ENCODE results near the gene C1orf198. TPM values are rescaled to one million over a fixed set of nuclear protein-coding genes. Genes with fewer than 3 reads are reported as not detected.

C1orf198 gene
- total RNA-seq, 1 experiment from 2014 or later, result 22.9 TPM

- TF ChIP-seq POLR2A (IDR thresholded peaks at IDR 0.05; ENCODE audit: borderline replicate concordance, extremely low read depth, insufficient read depth, insufficient read length), result no peak
- no peak for TF ChIP-seq EGR1 (IDR thresholded peaks at IDR 0.05; ENCODE audit: low read depth)
- BruUV-seq (replicated peaks), result no TSS peak
- POLR2A ChIA-PET, result no interaction called here
Observed at GRCh38 chr1:230807561-230808280, 60.6 kb downstream of the C1orf198 start.

GRCh38 chr1:230807029-230807428 lies 61.3 kb downstream of the C1orf198 start:
- H3K4me1 ChIP-seq (ENCODE audit: control insufficient read depth in 1 of 2, insufficient read depth in 2 of 2, low read length in 2 of 2), result no peaks in the 10 kb centered on the region
- H4K20me1 ChIP-seq (ENCODE audit: insufficient read depth), result no peaks in the 10 kb centered on the region
- no peak for DNase-seq (ENCODE audit: low read depth, low spot score)
- CTCF ChIA-PET, result no interaction called here
- H3K79me2 ChIP-seq (ENCODE audit: insufficient read depth, low read length), result no peaks in the 10 kb centered on the region
- no peak overlapping the region for H3K27ac ChIP-seq (ENCODE audit: low read depth, low read length)
- H3K4me2 ChIP-seq (ENCODE audit: low read length), result no peak overlapping the region
- 0 out of 4 replicates have a peak, but pooled peaks cover 0 to under 1% of the 10 kb centered on the region in 2 experiments for H3K9me3 ChIP-seq (ENCODE audit: control insufficient read depth in 1 of 2, insufficient read depth in 1 of 2, low read depth in 1 of 2, low read length in 2 of 2)
- POLR2A ChIA-PET, result no interaction called here
- no peak overlapping the region for H3K4me3 ChIP-seq (replicated peaks in 1 of 2; ENCODE audit: low read depth in 1 of 2, low read length in 2 of 2)
- ATAC-seq, result no peak
- H3K9ac ChIP-seq (ENCODE audit: low read length), result no peak overlapping the region
- no peaks in the 10 kb centered on the region for H3K36me3 ChIP-seq (ENCODE audit: control insufficient read depth in 1 of 2, insufficient read depth in 2 of 2, low read length in 2 of 2)
- no TSS peak for BruUV-seq (replicated peaks)
- RAD21 ChIA-PET (ENCODE audit: low non-redundant PET in 1 of 2, low total read pairs in 2 of 2, uncharacterized antibody in 2 of 2, unreplicated experiment in 2 of 2), result no interaction called here
- H3K27me3 ChIP-seq (ENCODE audit: insufficient read depth, low read length), result no peaks in the 10 kb centered on the region
- H3K9me2 ChIP-seq (ENCODE audit: insufficient read depth), result no peaks in the 10 kb centered on the region
- no peak overlapping the region for H2AFZ ChIP-seq (ENCODE audit: low read depth, low read length, poor library complexity, severe bottlenecking)
- intact Hi-C loops (cut with micrococcal nuclease), result no loop called here
- TF ChIP-seq, protein P1, sequence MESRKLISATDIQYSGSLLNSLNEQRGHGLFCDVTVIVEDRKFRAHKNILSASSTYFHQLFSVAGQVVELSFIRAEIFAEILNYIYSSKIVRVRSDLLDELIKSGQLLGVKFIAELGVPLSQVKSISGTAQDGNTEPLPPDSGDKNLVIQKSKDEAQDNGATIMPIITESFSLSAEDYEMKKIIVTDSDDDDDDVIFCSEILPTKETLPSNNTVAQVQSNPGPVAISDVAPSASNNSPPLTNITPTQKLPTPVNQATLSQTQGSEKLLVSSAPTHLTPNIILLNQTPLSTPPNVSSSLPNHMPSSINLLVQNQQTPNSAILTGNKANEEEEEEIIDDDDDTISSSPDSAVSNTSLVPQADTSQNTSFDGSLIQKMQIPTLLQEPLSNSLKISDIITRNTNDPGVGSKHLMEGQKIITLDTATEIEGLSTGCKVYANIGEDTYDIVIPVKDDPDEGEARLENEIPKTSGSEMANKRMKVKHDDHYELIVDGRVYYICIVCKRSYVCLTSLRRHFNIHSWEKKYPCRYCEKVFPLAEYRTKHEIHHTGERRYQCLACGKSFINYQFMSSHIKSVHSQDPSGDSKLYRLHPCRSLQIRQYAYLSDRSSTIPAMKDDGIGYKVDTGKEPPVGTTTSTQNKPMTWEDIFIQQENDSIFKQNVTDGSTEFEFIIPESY (IDR thresholded peaks at IDR 0.05; ENCODE audit: extremely low read depth, insufficient replicate concordance, low read length), result no peak
- TF ChIP-seq ELF1 (IDR thresholded peaks at IDR 0.05; ENCODE audit: borderline replicate concordance, low read depth), result no peak
- TF ChIP-seq, protein P2, sequence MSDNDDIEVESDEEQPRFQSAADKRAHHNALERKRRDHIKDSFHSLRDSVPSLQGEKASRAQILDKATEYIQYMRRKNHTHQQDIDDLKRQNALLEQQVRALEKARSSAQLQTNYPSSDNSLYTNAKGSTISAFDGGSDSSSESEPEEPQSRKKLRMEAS (IDR thresholded peaks at IDR 0.05), result no peak
- no peak for TF ChIP-seq SIN3A (IDR thresholded peaks at IDR 0.05; ENCODE audit: low read depth)
- TF ChIP-seq JUND (IDR thresholded peaks at IDR 0.05), result no peak
- no peak for TF ChIP-seq ZFX (IDR thresholded peaks at IDR 0.05)
- no peak for TF ChIP-seq SRF (IDR thresholded peaks at IDR 0.05; ENCODE audit: low read depth)
- TF ChIP-seq, protein P3, sequence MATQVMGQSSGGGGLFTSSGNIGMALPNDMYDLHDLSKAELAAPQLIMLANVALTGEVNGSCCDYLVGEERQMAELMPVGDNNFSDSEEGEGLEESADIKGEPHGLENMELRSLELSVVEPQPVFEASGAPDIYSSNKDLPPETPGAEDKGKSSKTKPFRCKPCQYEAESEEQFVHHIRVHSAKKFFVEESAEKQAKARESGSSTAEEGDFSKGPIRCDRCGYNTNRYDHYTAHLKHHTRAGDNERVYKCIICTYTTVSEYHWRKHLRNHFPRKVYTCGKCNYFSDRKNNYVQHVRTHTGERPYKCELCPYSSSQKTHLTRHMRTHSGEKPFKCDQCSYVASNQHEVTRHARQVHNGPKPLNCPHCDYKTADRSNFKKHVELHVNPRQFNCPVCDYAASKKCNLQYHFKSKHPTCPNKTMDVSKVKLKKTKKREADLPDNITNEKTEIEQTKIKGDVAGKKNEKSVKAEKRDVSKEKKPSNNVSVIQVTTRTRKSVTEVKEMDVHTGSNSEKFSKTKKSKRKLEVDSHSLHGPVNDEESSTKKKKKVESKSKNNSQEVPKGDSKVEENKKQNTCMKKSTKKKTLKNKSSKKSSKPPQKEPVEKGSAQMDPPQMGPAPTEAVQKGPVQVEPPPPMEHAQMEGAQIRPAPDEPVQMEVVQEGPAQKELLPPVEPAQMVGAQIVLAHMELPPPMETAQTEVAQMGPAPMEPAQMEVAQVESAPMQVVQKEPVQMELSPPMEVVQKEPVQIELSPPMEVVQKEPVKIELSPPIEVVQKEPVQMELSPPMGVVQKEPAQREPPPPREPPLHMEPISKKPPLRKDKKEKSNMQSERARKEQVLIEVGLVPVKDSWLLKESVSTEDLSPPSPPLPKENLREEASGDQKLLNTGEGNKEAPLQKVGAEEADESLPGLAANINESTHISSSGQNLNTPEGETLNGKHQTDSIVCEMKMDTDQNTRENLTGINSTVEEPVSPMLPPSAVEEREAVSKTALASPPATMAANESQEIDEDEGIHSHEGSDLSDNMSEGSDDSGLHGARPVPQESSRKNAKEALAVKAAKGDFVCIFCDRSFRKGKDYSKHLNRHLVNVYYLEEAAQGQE (IDR thresholded peaks at IDR 0.05; ENCODE audit: low read depth), result no peak
- TF ChIP-seq EGR1 (IDR thresholded peaks at IDR 0.05; ENCODE audit: low read depth), result no peak
- TF ChIP-seq POLR2AphosphoS5 (IDR thresholded peaks at IDR 0.05; ENCODE audit: low read depth, low read length), result no peak
- TF ChIP-seq POLR2A (IDR thresholded peaks at IDR 0.05; ENCODE audit: borderline replicate concordance, extremely low read depth, insufficient read depth, insufficient read length), result no peak
- no peak for TF ChIP-seq EZH2 (IDR thresholded peaks at IDR 0.05)
- TF ChIP-seq YY1 (IDR thresholded peaks at IDR 0.05; ENCODE audit: extremely low read depth, insufficient replicate concordance, low read depth, low read length), result no peak
- no peak for TF ChIP-seq FOSL1 (IDR thresholded peaks at IDR 0.05; ENCODE audit: low read depth)
- TF ChIP-seq CBX3 (IDR thresholded peaks at IDR 0.05; ENCODE audit: low read depth), result no peak
- no peak for TF ChIP-seq ZNF274 (IDR thresholded peaks at IDR 0.05; ENCODE audit: low read depth, low read length)

More at GRCh38 chr1:230807561-230808280, 60.6 kb downstream of the C1orf198 start:
- no peak overlapping the region for H3K4me3 ChIP-seq (replicated peaks in 1 of 2; ENCODE audit: low read depth in 1 of 2, low read length in 2 of 2)
- H3K27me3 ChIP-seq (ENCODE audit: insufficient read depth, low read length), result no peaks in the 10 kb centered on the region
- no peak overlapping the region for H3K9ac ChIP-seq (ENCODE audit: low read length)
- no peaks in the 10 kb centered on the region for H3K4me1 ChIP-seq (ENCODE audit: control insufficient read depth in 1 of 2, insufficient read depth in 2 of 2, low read length in 2 of 2)
- H3K36me3 ChIP-seq (ENCODE audit: control insufficient read depth in 1 of 2, insufficient read depth in 2 of 2, low read length in 2 of 2), result no peaks in the 10 kb centered on the region
- H4K20me1 ChIP-seq (ENCODE audit: insufficient read depth), result no peaks in the 10 kb centered on the region
- RAD21 ChIA-PET (ENCODE audit: low non-redundant PET in 1 of 2, low total read pairs in 2 of 2, uncharacterized antibody in 2 of 2, unreplicated experiment in 2 of 2), result no interaction called here
- no peak overlapping the region for H2AFZ ChIP-seq (ENCODE audit: low read depth, low read length, poor library complexity, severe bottlenecking)
- no peak overlapping the region for H3K27ac ChIP-seq (ENCODE audit: low read depth, low read length)
- H3K4me2 ChIP-seq (ENCODE audit: low read length), result no peak overlapping the region
- intact Hi-C loops (cut with micrococcal nuclease), result no loop called here
- ATAC-seq (no peak), DNase-seq (ENCODE audit: low read depth, low spot score) (no peak)
- H3K9me2 ChIP-seq (ENCODE audit: insufficient read depth), result no peaks in the 10 kb centered on the region
- no peaks in the 10 kb centered on the region for H3K79me2 ChIP-seq (ENCODE audit: insufficient read depth, low read length)
- peaks cover 4 to 5% of the 10 kb centered on the region in 2 experiments; a peak in 2 of 4 replicates for H3K9me3 ChIP-seq (ENCODE audit: control insufficient read depth in 1 of 2, insufficient read depth in 1 of 2, low read depth in 1 of 2, low read length in 2 of 2)
- CTCF ChIA-PET, result no interaction called here

Data from HCT116 (cell line).